NCI-H187 treated with DMSO at 0.1 percent for 48 hours (cell line): Measurements from ENCODE around the gene ACTN4.

Experiments used
- DNase-seq: peaks from one replicate; lab custom pipeline; 2025; lab: John Stamatoyannopoulos, UW

The ACTN4 gene

GRCh38 chr19:38661136-38661535 is 13.7 kb downstream of the ACTN4 start:
- DNase-seq, result no peak

GRCh38 chr19:38661996-38662395 is 14.5 kb downstream of the ACTN4 start:
- DNase-seq, result no peak

DNA sequence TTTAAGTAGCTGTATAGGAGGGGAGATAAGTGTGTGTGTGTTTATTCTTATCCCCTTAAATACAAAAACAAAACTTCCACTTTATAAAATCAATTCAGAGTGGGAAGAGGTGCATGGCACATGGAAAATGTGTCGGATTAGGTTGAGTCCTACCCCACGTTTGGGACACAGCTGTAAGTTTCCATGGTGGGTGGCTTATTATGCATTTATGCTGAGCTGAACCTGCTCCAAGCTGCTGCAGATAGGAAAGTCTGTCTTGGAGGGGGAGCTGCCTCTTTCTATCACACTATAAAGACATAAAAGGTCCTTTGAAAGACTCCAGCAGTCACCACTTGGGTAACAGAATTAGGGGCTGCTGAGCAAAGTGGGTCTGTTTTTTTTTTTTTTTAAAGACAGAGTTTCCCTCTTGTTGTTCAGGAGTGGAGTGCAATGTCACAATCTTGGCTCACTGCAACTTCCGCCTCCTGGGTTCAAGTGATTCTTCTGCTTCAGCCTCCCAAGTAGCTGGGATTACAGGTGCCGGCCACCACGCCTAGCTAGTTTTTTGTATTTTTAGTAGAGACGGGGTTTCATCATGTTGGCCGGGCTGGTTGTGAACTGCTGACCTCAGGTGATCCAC is 15.2 kb downstream of the ACTN4 start:
- DNase-seq, result no peak

- no peak for DNase-seq
Measured at GRCh38 chr19:38663156-38663651, 15.8 kb downstream of the ACTN4 start.

DNA sequence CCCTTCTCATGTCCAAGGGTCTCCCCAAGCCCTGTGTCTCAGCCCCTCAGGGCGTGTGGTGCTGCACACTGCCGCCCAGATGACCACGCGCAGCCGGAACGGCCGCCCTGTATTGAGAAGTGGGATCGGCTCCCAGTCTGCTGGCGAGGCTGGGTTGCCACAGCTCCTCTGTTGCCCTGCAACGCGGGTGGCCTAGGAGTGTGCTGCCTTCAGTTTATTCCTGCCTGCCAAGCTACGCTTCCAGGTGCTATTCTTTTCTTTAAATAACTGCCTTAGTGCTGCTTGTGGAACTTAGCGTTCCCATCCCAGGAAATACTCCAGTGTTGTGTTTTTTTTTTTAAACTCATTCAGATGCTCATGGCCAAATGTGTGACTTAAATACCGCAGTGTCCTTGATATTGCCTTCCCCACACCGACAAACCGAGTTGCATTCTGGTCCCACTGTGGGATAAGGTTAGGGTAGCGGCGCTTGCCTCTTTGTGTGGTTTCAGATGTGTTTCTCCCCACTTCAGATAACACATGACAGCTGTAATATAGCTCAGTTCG is 16.6 kb downstream of the ACTN4 start:
- no peak for DNase-seq

DNA sequence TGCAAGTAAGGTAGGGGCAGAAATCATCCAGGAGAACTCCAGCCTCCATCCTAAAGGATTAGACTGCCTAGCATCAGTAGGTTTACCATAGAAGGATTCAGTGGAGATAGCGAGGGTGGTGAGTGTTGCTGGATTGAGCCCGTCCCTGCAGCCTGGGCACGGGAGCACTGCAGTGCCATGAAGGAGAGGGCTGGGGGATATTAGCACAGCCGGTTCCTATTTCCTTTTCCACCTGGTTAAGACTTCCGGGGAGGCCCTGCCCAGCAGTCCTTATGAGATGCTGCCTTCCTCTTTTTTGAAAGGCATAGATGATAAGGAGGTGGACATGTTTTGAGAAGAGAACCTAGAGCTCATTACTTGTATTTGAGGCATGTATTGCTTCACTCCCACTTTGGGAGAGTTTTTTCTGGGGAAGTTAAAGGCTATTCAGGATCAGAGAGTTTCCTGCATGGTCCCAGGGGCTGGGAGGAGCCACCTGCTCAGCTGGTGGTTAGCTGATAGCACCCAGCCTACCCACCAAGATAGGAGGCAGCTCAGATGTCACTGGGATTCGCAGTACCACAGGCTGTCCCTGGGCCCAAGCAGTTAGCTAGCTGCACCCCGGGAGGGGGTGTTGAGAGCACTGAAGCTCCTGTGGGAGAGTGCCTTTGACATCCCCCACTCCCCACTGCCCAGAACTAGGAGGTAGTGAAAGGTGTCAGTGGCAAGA is 17.2 kb downstream of the ACTN4 start:
- no peak for DNase-seq

DNA sequence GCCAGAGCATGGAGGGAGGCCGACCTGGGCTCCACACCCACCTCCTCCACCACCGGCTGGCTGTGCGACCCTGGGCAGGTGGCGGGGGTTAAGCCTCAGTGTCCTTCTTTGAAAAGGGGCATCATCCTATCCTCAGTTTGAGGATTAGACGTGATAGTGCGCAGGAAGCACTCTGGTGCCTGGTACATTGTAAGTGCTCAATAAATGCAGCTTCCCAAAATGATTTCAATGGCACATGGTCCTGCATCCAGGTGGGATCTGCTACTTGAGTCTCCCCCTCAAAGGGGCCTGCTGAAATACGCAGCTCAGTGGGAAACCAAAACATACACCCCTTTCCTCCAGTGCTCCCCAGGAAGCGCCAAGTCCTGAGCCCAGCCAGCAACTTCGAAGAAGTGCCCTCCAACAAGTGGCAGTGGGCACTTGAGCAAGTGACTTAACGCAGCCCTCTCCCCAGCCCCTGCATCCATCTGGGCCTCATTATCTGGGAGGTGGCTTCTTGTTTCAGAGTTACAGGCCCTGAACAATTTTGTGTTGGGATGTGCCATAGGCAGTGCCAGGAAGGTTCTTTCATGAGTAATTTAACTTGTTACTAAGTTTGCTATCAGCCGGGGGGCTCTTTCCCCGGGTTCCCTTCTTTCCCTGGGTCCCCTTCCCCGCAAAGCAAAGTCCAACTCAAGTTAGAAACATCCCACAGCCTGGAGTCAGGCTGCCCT is 17.9 kb downstream of the ACTN4 start:
- no peak for DNase-seq

DNA sequence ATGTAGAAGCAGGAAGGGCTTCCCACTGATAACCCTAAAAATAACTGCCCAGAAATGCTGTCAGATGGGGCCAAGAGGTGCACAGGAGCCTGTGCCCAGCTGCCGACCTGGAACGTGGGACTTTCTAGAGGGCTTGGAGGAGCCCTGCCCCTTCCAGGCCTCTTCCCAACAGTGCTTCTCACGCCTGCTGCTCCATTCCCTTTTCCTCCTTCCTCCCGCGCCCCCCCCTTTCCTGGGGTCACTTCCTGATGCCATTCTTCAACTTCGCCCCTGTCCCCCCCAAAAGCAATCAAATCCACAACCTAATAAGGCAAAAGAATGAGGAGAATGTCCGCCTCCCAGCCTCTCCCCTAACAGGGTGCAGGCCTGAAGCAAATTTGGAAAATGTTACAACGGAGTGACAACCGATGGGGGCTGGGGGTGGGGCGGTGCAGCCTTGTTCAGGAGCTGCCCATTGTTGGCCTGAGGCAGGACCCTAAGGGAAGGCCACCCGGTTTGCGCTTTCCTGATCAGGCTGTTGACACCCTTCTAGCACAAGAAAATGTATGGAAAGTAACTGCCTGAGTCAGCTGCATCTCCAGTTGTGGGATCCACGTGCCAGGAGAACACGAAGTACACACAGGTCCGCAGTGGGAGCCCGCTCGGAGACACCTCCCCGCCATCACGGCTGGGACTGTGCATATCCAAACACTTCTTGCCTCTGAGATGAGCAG is 18.7 kb downstream of the ACTN4 start:
- DNase-seq, result no peak

DNA sequence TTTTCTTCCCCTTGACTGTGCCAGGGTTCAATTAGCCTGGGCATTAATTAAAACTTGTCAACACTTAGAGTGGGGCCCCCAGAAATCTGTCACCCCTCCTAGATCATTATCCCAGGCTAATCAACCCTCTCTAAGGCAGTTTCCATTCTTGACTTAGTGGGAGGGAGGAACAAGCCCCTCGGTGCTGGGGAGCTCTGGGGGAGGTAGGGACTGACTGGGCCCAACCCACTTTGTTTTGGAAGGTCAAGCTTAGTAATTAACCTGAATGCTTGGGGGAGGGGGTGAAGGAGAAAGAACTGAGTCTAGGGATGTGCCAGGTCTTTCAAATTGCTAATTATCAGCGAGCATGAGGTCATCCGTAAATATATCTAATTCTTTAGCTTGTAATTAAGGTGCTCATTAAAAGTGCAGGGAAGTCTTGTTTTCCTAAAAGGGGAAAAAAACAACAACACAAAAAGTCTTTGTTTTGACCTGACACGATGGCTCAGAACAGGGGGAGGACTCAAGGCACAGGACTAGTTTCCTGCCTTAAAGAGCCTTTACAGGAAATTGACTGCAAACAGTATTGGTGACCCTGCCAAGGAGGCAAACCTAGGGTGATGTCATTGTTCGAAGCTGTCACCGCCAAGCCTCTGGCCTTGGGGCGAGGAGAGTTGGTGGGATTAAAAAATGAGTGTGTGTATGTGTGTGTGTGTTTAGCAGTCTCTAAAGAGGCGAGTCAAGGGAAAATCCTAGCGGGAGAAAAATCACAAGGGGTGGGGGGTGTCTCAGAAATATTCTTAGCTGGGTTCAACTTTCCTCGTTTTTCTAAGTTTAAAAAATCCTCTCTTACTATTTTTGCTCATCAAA is 19.4 kb downstream of the ACTN4 start:
- no peak for DNase-seq

GRCh38 chr19:38667661-38668171 is 20.3 kb downstream of the ACTN4 start:
- no peak for DNase-seq

DNA sequence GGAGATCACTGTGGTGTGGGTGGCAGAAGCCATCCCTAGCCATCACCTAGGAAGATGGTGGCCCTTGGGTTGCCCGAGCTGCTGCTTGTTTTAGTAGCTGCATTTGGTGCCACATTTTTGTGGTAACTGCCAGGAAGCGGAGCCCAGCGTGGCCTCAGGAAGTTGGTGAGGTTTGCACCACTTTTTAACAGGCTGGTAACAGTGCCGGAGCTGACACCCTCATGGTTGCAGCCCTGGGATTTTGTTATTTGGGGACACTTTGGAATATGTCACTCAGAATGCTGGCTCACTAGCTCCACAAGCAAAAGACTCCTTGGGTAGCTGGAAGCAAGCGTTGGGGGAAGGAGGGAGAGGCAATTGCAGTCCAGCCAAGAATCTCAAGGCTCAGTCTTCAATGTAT is 22.1 kb downstream of the ACTN4 start:
- DNase-seq, result no peak

DNA sequence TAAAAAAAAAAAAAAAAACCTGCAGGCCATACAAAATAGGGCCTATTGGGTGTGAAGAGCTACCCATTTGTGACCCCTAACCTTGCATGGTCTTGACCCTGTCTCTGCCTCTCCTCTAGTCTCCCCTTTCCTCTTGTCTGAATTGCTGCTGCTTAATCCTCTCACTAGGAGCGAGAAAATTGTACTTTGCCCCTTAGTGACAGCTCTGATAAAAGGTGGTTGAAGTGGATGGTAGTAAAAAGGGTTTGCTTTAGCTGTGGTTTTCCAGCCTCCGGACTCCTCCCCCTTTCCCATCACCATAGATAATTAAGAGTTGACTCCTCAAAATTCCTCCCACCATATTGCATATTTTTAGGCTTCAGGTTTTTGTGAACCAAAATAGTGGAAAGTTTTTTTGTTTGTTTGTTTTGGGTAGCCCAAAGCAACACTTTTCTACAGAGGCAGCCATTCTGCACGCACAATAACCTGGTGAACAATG is 23.5 kb downstream of the ACTN4 start:
- no peak for DNase-seq

GRCh38 chr19:38671654-38672053 is 24.2 kb downstream of the ACTN4 start:
- no peak for DNase-seq

DNA sequence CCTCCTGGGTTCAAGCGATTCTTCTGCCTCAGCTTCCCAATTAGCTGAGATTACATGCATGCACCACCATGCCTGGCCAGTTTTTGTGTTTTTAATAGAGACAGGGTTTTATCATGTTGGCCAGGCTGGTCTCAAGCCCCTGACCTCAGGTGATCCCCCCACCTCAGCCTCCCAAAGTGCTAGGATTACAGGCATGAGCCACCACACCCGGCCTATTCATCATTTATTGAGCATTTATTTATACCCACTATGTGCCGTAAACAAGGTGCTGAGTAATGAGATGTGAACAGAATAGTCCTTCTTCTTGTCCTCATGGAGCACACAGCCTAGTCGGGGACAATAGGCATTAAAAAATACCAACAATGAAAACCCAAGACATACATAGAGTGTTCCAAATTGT is 25.6 kb downstream of the ACTN4 start:
- DNase-seq, result no peak

GRCh38 chr19:38674388-38675171 is 27.1 kb downstream of the ACTN4 start:
- DNase-seq, result no peak

- no peak for DNase-seq
Measured at GRCh38 chr19:38675611-38676010, 28.2 kb downstream of the ACTN4 start.

DNA sequence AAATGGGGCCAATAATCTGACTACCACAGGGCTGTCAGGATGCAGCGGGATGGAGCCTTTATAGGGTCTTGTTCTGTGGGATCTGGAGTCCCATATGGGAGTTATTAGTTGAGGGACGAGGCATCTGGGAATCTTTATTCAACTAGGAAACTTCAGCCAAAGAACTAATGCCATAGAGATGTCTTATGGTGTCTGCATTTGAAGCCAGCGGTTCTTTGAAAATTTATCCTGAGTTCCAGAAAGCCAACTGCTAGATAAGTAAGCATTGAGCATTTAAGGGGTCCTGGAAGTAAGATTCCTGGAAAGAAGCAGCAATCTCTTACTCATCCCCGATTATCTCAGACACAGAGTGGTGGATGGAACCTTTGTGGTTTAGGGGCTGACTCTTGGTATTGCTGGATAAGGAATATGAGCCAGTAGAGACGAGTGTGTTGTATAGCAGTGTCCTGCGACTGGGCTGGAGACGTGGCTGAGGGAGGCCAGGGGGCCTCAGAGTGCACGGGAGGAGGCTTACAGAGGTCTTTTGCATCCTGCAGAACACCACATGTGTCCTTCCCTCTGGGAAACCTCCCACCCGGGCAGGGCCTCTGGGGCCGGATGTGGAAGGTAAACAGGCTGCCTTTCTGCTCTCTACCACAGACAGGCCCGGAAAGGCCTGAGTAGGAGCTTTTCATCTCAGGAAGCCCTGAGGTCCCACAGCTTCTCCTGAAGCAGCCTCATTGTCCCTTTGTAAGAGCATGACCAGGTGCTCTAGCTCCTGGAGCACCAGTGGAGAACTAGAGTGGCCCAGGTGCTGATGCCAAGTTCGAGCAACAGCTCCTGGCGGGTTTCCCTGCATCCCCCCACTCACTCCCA is 28.8 kb downstream of the ACTN4 start:
- DNase-seq, result no peak

GRCh38 chr19:38676878-38677646 is 29.6 kb downstream of the ACTN4 start:
- no peak for DNase-seq
